GM19240 (cell line): Measurements from ENCODE around the gene CAPRIN1.
A peak's percentile ranks its signal among the peaks of the same experiment; 100 is the strongest.

Experiments
- DNase-seq: peaks from one replicate; pipeline ENCODE4 v3.0.0; 2011; ENCODE audit warnings: low spot score; ENCODE audit not compliant: insufficient read length

The CAPRIN1 gene

DNA sequence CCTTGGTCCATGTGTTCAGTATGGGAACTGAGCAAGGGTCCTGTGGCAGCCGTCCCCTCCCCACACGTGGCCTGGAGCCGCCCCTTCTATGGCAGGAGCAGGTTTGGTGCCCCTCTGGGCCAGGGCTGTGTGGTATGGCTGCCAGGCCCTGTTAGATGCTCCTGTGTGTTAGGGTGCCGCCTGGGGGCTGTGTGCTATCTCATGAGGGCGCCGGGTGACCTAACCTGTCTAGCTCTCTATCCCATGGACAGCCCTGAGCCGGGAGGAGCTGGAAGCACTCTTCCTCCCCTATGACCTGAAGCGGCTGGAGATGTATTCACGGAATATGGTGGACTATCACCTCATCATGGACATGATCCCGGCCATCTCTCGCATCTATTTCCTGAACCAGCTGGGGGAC, 88.6 kb downstream of the CAPRIN1 start:
- DNase-seq: no peak

DNA sequence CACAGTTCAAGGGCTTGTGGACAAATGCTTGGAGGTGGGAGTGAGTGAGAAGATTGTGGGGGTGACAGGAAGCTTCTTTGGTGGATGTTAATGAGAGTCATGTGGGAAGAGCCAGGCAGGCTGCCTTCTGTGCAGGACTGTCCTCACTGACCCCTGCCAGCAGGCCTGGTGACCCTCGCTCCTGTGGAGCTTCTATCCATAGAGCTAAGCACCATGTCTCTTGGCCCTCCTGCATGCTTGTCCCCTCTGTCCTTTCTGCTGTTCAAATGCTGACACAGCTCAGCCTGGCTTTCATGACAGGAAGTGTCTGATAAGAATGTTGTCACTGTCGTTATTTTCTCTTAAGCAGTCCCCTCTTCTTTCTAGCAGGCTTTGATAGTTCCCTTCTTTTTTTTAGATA, 91.5 kb downstream of the CAPRIN1 start:
- no peak for DNase-seq

DNA sequence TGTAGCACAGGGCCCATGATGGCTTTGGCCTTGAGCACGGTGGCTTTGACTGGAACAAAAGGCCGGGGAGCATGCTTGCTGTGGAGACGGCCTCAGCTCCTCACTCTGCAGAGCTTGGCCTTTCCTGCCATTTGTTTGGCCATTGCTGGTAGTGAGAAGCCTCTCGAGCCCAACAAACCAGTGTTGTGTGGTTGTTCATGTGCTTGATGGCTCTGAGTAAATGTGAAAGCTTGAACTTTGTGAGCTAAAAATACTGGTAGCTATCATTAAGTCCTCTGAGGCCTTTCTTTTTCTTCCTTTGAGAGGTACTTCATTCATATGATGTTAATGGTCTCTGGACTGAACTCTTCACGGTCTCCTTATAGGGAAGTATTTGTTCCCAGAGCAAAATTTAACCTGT, 93.5 kb downstream of the CAPRIN1 start:
- DNase-seq: peak; percentile 50

DNA sequence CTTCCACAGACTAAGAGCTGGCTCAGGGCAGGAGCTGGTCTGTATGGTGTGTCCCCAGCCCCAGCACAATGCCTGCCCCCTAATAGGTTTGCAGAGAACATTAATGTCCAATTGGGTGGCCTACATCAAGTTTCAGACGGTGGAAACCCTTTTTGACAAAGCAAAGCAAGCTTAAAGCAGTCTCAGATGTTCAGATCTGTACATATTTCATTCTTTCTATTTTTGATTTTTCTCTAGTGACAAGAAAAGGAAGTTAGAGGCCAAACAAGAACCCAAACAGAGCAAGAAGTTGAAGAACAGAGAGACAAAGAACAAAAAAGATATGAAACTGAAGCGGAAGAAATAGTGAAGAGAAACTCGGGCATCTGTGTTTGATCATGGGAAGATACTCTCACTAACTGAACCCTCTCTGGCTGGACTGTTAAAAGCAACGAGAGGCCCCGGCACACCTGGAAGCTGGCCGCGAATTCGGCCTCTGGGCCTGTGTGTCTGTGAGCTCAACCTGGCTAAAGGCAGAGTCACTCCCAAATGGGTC, 94.4 kb downstream of the CAPRIN1 start:
- DNase-seq: no peak

DNA sequence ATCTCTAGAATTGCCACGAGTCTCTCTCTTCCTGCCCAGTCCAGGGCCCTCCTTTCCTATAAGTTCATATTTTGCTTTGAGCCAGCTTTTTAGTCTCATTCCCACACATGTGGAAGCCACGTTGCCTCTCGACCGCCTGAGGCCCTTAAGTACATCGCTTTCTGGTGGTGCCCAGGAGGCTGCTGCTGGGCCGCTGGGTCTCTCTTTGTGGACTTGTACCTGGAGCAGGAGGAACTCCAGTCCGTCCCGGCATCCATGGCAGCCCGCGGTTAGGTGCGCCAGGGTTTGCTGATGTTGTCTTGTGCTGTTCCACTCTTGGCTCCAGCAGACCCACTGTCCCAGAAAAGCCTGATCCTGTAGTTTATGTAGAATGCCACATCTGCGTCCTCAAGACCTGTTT, 94.9 kb downstream of the CAPRIN1 start:
- DNase-seq: no peak

- no peak for DNase-seq
Measured at GRCh38 chr11:34146866-34147265, 95.3 kb downstream of the CAPRIN1 start.

DNA sequence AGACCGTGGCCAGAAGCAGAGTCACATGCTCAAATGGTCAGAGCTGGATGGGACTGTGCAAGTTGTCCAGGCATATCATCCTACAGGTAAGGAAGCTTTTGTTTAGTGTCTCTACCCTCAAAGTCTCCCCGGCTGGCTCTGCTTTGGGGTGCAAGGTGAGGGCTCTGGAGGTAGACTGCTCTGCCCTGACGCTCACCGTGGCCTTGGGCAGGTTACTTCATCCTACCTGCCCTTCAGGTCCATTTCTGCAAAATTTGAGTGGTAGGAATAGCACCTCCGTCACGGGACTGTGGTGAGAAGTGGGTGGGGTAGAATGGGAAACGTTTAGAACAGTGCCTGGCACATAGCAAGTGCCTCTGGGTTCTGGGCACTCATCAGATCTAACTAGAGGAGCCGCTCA, 96.0 kb downstream of the CAPRIN1 start:
- no peak for DNase-seq

GRCh38 chr11:34148504-34149165, 97.1 kb downstream of the CAPRIN1 start:
- no peak for DNase-seq

DNA sequence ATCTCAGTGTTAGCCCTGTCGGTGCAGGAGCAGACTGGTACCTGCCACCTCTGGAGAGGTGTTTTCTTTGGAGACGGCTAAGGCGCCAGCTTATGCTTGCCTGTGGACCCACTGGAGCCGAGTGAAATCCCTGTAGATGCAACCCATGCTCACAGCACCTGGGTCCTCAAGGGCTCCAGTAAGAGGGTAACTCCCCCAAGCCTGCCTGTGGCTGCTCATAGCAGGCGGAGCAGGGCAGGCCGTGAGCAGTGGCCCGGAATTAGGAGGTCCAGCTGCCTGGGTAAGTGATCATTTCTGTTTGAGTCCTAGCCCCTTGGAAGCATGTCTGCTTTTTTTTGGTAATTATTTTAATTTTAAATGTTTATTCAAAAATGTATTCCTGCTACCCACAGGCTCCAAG, 97.7 kb downstream of the CAPRIN1 start:
- no peak for DNase-seq

DNA sequence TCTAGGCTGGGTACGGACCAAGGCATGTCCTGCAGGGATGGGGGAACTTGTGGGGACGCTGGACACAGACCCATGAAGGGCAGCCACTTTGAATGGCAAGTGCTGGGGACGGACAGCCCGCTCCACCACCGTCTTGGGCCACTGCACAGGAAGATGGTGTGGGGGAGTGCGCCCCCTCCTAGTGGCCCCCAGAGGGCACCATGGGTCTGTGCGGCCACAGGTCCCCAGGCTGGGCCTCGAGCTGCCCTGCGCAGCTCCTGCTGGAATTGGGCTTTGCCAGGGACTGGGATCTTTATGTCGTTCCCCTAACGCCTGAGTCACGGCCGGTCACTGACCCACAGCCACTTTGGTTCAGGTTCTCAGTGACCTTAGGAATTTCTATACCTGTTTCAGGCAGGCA, 98.3 kb downstream of the CAPRIN1 start:
- DNase-seq: no peak

DNA sequence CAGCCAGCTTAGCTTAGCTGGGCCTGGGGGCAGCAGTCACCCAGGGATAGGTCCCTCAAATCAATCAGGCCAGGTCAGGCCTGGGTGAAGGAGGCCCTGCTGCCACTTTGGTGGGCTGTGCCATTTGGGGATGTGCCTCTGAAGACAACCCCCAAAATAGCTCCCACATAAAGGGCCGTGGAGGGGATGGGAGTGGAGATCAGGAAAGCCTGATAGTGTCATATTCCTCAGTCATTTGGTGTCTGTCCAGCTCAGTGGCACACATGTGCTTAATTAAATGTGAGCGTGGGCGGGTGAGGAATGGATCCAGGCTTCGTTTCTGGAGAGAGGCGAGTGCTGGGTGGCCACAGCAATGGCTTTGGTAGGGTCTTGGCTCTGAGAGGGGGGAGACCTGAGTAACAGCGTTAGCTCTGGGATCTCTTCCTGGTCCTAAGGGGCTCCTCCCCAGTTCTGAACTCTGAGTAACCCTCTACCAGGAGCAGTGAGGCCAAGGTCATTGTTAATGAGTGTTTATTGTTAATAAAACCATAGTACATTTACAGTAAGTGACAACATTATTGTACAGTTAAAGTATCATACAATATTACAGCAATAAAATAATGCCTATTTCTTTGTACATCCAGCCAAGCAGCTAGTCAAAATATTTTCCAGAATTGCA, 99.1 kb downstream of the CAPRIN1 start:
- no peak for DNase-seq
